ENCODE results near the gene IL20RB.

GRCh38 chr3:136916223-136916622, 41.6 kb upstream of the IL20RB start:
- TF ChIP-seq CTCF (IDR thresholded peaks at IDR 0.05): no peak
- no peak for TF ChIP-seq POLR2A (IDR thresholded peaks at IDR 0.05)
